Activated T-cell treated with anti-CD3 and anti-CD28 coated beads for 4 hours (primary cell): ENCODE data around the gene MCUR1.
"Not testable (repeated sequence)": the region's sequence is repeated elsewhere in the genome, so short reads cannot be mapped to it uniquely, and the experiment has no call there.

Experiments used
- DNase-seq: peaks from one replicate; pipeline ENCODE4 v3.0.0-alpha.2; 2020

MCUR1 gene

GRCh38 chr6:13828656-13829301 is 14.4 kb upstream of the MCUR1 start:
- not testable (repeated sequence) for DNase-seq

- no peak for DNase-seq
Measured at GRCh38 chr6:13827032-13827431, 12.7 kb upstream of the MCUR1 start.

- no peak for DNase-seq
Measured at GRCh38 chr6:13825871-13826270, 11.5 kb upstream of the MCUR1 start.

- no peak for DNase-seq
Measured at GRCh38 chr6:13818341-13818740, 4.0 kb upstream of the MCUR1 start.

- DNase-seq = no peak
Measured at GRCh38 chr6:13814938-13815575, 700 bp upstream of the MCUR1 start.

- peak; percentile 24 for DNase-seq
Measured at GRCh38 chr6:13813621-13814175, 659 bp downstream of the MCUR1 start.

- DNase-seq = no peak
Measured at GRCh38 chr6:13813026-13813425, 1.3 kb downstream of the MCUR1 start.

GRCh38 chr6:13812359-13812642 is 2.1 kb downstream of the MCUR1 start:
- DNase-seq = no peak

GRCh38 chr6:13811627-13812358 is 2.6 kb downstream of the MCUR1 start:
- DNase-seq = no peak

GRCh38 chr6:13810688-13811446 is 3.5 kb downstream of the MCUR1 start:
- DNase-seq = no peak

GRCh38 chr6:13808801-13809200 is 5.6 kb downstream of the MCUR1 start:
- DNase-seq = no peak

GRCh38 chr6:13807696-13808095 is 6.7 kb downstream of the MCUR1 start:
- DNase-seq = no peak

GRCh38 chr6:13803581-13803980 is 10.8 kb downstream of the MCUR1 start:
- no peak for DNase-seq

- no peak for DNase-seq
Measured at GRCh38 chr6:13800615-13801014, 13.7 kb downstream of the MCUR1 start.

GRCh38 chr6:13796781-13797180 is 17.6 kb downstream of the MCUR1 start:
- DNase-seq = no peak

GRCh38 chr6:13795041-13795750 is 19.2 kb downstream of the MCUR1 start:
- DNase-seq = peak; percentile 88

- no peak for DNase-seq
Measured at GRCh38 chr6:13794184-13794583, 20.2 kb downstream of the MCUR1 start.

GRCh38 chr6:13789746-13790145 is 24.6 kb downstream of the MCUR1 start:
- DNase-seq = no peak

- DNase-seq = no peak
Measured at GRCh38 chr6:13788820-13789219, 25.5 kb downstream of the MCUR1 start.

- DNase-seq = no peak
Measured at GRCh38 chr6:13787137-13787536, 27.2 kb downstream of the MCUR1 start.

GRCh38 chr6:13780162-13780561 is 34.2 kb downstream of the MCUR1 start:
- DNase-seq = not testable (repeated sequence)

- DNase-seq = no peak
Measured at GRCh38 chr6:13778028-13778427, 36.3 kb downstream of the MCUR1 start.

GRCh38 chr6:13776602-13777001 is 37.8 kb downstream of the MCUR1 start:
- no peak for DNase-seq
